ENCODE results near the gene PRR9.

DNA sequence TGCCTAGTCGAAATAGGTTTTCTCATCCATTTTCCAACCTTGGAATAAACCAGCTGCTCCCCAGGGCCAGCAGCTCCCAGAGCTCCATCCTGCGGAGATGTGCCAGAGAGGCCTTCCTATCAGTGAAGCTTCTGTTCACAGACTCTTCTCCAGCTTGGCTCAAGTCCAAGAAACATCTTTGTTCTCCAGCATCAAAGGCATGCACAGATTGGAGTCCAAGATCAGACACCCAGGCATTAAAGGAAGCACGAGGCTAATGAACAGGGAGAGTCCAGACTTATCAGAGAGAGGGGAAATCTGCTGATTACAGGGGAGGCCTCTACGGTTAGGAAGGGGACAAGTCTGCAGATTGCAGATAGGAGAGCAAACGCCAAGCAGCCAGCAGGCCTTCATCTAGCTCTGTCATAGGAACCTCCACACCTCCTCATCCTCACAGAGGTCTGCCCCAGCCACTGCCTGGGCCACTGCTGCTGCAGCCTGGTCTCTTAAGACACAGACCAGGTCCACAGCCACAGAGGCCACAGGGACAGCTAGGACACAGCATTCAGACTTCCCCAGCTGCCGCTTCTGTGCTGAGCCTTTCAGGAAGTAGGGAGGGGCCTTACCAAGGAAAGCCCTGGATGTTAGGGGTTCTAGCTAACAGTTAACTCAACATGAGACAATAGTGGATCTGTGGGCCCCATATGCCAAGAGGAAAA, 3.4 kb downstream of the PRR9 start:
- TF ChIP-seq, protein P1, sequence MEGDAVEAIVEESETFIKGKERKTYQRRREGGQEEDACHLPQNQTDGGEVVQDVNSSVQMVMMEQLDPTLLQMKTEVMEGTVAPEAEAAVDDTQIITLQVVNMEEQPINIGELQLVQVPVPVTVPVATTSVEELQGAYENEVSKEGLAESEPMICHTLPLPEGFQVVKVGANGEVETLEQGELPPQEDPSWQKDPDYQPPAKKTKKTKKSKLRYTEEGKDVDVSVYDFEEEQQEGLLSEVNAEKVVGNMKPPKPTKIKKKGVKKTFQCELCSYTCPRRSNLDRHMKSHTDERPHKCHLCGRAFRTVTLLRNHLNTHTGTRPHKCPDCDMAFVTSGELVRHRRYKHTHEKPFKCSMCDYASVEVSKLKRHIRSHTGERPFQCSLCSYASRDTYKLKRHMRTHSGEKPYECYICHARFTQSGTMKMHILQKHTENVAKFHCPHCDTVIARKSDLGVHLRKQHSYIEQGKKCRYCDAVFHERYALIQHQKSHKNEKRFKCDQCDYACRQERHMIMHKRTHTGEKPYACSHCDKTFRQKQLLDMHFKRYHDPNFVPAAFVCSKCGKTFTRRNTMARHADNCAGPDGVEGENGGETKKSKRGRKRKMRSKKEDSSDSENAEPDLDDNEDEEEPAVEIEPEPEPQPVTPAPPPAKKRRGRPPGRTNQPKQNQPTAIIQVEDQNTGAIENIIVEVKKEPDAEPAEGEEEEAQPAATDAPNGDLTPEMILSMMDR (IDR thresholded peaks at IDR 0.05) = no peak
- TF ChIP-seq POLR2A (IDR thresholded peaks at IDR 0.05) = no peak
